Measurements from ENCODE around the gene ADAMTS6. TPM values are rescaled to one million over a fixed set of nuclear protein-coding genes. Genes with fewer than 3 reads are reported as not detected.
A peak's percentile ranks its signal among the peaks of the same experiment; 100 is the strongest.

Gene ADAMTS6
- total and polyA plus RNA-seq, 3 experiments from 2014 or later: 0.23 to 1.2 (median 0.93) TPM

DNA sequence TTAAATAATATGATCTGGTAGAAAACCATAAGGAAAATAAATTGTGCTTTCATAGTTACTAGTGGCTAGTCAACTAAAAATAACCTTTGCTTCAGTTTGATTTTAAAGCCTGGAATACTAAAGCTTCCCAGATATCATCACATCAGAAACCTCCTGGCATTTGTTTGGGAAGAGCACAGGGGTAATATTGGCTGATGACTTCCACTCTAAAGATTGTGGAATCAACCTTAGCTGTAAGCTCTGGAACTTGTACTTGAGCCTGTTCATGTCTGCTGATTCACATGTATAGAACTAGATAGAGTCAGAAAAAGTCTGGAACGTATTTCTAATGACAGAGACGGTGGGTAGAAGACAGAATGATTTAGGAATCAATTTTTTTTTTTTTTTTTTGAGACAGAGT is 367.9 kb downstream of the ADAMTS6 start:
- Histone ChIP-seq H3K9me3 (ENCODE audit: low read length) (no peaks in the 10 kb centered on the region), H3K4me1 (ENCODE audit: insufficient read depth, low read length) (no peaks in the 10 kb centered on the region), H3K36me3 (ENCODE audit: insufficient read depth, low read length) (no peaks in the 10 kb centered on the region), H3K27ac (ENCODE audit: low read depth, low read length) (no peak overlapping the region), H3K27me3 (ENCODE audit: insufficient read depth, low read length, poor library complexity, severe bottlenecking) (no peaks in the 10 kb centered on the region), H3K4me3 (ENCODE audit: low read length) (no peak overlapping the region)
- Mint-ChIP-seq H3K9me3 (peaks cover 0 to 10% (median 6%) of the 10 kb centered on the region in 5 donors), H3K27me3 (peaks cover 2 to 22% of the 10 kb centered on the region in 2 donors), H3K4me3 (no peak overlapping the region), H3K36me3 (peaks cover 0 to 12% (median 0%) of the 10 kb centered on the region in 3 donors), H3K27ac (no peak overlapping the region), H3K4me1 (no peaks in the 10 kb centered on the region)
- POLR2A ChIA-PET: no interaction called here
- CTCF ChIA-PET: no interaction called here
- no peak for DNase-seq

DNA sequence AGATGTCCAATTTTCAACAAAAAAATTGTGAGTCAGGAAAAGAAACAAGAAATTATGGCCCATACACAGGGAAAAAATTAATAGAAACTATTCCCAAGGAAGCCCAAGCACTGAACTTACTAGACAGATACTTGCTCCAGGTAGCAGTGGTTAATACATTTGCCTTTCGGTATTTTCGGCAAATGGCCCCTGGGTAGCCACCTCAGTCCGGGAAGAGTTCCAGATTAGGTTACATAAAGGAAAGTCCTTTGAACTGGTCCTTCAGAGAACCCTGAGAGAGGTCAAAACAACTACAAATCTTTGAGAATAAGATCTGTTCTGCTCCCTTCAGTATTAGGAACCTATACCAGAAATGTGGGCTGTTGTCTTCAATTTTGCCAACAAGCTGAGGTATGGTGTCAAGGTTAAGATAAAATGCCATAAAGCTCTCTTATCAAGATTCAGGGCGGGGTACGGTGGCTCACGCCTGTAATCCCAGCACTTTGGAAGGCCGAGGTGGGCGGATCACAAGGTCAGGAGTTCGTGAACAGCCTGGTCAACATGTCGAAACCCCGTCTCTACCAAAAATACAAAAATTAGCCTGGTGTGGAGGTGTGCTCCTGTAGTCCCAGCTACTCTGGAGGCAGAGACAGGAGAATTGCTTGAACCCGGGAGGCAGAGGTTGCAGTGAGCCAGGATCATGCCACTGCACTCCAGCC is 369.6 kb downstream of the ADAMTS6 start:
- CTCF ChIA-PET: interaction anchor here (0.9 kb wide), 1 partner anchor 9 kb away, joined by 3 read pairs; no protein-coding TSS in a partner anchor
- H3K36me3 Mint-ChIP-seq: peaks cover 0 to 3% (median 2%) of the 10 kb centered on the region in 3 donors
- no peak overlapping the region for H3K4me3 ChIP-seq (ENCODE audit: low read length)

DNA sequence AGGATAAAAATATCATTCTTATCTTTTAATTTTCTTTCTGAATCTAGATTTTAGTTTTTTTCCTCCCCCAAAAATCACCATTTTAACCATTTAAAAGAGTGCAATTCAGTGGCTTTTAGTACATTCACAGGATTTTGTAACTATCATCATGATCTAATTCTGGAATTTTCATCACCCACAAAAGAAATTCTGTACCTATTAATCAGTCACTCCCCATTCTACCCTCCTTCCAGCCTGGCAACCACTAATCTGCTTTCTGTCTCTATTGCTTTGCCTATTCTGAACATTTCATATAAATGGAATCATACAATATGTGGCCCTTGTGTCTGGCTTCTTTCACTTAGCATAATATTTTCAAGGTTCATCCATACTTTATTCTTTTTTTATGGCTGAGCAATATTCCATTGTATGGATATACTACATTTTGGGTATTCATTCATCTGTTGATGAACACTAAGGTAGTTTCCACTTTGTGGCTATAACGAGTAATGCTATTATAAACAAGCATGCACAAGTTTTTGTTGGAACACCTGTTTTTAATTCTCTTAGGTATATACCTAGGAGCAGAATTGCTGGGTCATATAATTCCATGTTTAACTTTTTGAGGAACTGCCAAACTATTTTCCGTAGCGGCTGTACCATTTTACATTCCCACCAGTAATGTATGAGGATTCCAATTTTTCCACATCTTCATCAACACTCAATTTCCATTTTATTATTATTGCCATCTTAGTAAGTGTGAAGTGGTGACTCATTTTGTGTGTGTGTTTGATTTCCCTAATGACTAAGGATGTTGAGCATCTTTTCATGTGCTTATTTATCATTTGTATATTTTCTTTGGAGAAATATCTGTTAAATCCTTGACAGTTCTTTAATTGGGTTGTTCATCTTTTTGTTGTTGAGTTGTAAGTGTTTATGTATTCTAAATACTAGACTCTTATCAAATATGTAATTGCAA is 372.7 kb downstream of the ADAMTS6 start:
- Histone ChIP-seq H3K36me3 (ENCODE audit: insufficient read depth, low read length) (no peaks in the 10 kb centered on the region), H3K27ac (ENCODE audit: low read depth, low read length) (no peak overlapping the region), H3K4me3 (ENCODE audit: low read length) (no peak overlapping the region), H3K4me1 (ENCODE audit: insufficient read depth, low read length) (peaks cover 15% of the 10 kb centered on the region), H3K27me3 (ENCODE audit: insufficient read depth, low read length, poor library complexity, severe bottlenecking) (no peaks in the 10 kb centered on the region), H3K9me3 (ENCODE audit: low read length) (no peaks in the 10 kb centered on the region)
- Mint-ChIP-seq H3K27ac (no peak overlapping the region), H3K27me3 (peaks cover 0 to 16% of the 10 kb centered on the region in 2 donors), H3K4me1 (peaks cover 14 to 16% (median 15%) of the 10 kb centered on the region in 3 donors), H3K9me3 (no peaks in the 10 kb centered on the region), H3K4me3 (no peak overlapping the region), H3K36me3 (peaks cover 0 to 3% (median 0%) of the 10 kb centered on the region in 3 donors)
- ChIA-PET CTCF (no interaction called here), POLR2A (no interaction called here)
- no peak for DNase-seq

More for the DNA sequence above, 369.6 kb downstream of the ADAMTS6 start:
- Histone ChIP-seq H3K27me3 (ENCODE audit: insufficient read depth, low read length, poor library complexity, severe bottlenecking) (no peaks in the 10 kb centered on the region), H3K4me1 (ENCODE audit: insufficient read depth, low read length) (no peaks in the 10 kb centered on the region), H3K9me3 (ENCODE audit: low read length) (no peaks in the 10 kb centered on the region), H3K27ac (ENCODE audit: low read depth, low read length) (no peak overlapping the region), H3K36me3 (ENCODE audit: insufficient read depth, low read length) (no peaks in the 10 kb centered on the region)
- H3K27me3 Mint-ChIP-seq: peaks cover 2 to 16% of the 10 kb centered on the region in 2 donors
- H3K27ac Mint-ChIP-seq: no peak overlapping the region
- DNase-seq: no peak
- H3K4me1 Mint-ChIP-seq: no peaks in the 10 kb centered on the region
- peaks cover 0 to 2% (median 0%) of the 10 kb centered on the region in 5 donors for H3K9me3 Mint-ChIP-seq
- no peak overlapping the region for H3K4me3 Mint-ChIP-seq
- POLR2A ChIA-PET: no interaction called here

DNA sequence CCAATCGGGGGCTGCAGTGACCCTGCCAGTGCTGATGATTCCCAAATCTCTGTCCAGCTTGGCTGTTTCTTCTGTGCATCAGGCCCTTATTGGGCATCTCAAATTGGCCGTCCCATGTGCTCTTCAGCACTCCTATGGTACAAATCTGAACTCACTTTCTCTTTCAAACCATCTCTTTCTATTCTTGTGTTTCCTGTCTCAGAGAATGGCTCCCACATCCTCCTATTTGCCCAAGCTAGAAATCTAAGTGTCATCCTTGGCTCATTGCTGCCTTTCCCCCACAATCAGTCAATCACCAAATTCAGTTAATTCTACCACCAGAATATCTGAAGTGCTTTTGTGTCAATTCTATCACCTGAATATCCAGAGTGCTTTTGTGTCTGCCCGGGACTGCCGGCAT is 376.4 kb downstream of the ADAMTS6 start:
- Mint-ChIP-seq H3K9me3 (no peaks in the 10 kb centered on the region), H3K4me1 (peaks cover 30 to 33% (median 32%) of the 10 kb centered on the region in 3 donors), H3K4me3 (peak overlapping the region in 6 of 7 donors; percentile 5 to 79 (median 34)), H3K36me3 (peaks cover 0 to 3% (median 2%) of the 10 kb centered on the region in 3 donors), H3K27ac (peak overlapping the region in 6 of 8 donors; percentile 14 to 91 (median 72)), H3K27me3 (peaks cover 0 to 1% of the 10 kb centered on the region in 2 donors)
- DNase-seq: no peak
- H3K36me3 ChIP-seq (ENCODE audit: insufficient read depth, low read length): no peaks in the 10 kb centered on the region
- no peaks in the 10 kb centered on the region for H3K27me3 ChIP-seq (ENCODE audit: insufficient read depth, low read length, poor library complexity, severe bottlenecking)
- ChIA-PET CTCF (no interaction called here), POLR2A (interaction anchor here (1.4 kb wide), 1 partner anchor 377 kb away, joined by 4 read pairs; no protein-coding TSS in a partner anchor)
- H3K9me3 ChIP-seq (ENCODE audit: low read length): no peaks in the 10 kb centered on the region
- no peak overlapping the region for H3K27ac ChIP-seq (ENCODE audit: low read depth, low read length)
- H3K4me1 ChIP-seq (ENCODE audit: insufficient read depth, low read length): peaks cover 22% of the 10 kb centered on the region
- H3K4me3 ChIP-seq (ENCODE audit: low read length): no peak overlapping the region

DNA sequence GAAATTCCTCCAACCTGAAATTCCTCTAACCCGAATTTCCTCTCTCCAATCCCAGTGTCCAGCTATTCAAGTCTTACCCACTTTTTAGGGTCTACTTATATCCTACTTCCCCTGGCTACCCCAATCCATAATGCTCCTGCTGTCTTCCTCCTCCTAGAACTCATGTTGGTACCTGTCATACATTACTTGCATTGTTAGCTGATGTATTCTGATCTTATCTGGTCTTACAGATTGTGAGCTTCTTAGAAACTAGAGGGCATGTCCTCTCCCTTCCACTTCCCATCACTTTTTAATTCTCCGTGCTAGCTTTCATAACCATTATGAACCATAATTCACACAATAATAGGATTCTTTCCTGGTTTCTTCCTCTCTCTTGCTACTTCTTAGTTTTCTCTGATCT is 376.9 kb downstream of the ADAMTS6 start:
- H3K4me3 Mint-ChIP-seq: peak overlapping the region in 5 of 7 donors; percentile 5 to 79 (median 63)
- H3K36me3 Mint-ChIP-seq: peaks cover 0 to 3% (median 2%) of the 10 kb centered on the region in 3 donors
- DNase-seq: no peak
- no peaks in the 10 kb centered on the region for H3K9me3 ChIP-seq (ENCODE audit: low read length)
- no peaks in the 10 kb centered on the region for H3K9me3 Mint-ChIP-seq
- peaks cover 22% of the 10 kb centered on the region for H3K4me1 ChIP-seq (ENCODE audit: insufficient read depth, low read length)
- H3K27ac Mint-ChIP-seq: peak overlapping the region in 6 of 8 donors; percentile 14 to 91 (median 72)
- no peaks in the 10 kb centered on the region for H3K27me3 ChIP-seq (ENCODE audit: insufficient read depth, low read length, poor library complexity, severe bottlenecking)
- H3K27ac ChIP-seq (ENCODE audit: low read depth, low read length): no peak overlapping the region
- no peaks in the 10 kb centered on the region for H3K27me3 Mint-ChIP-seq
- H3K4me1 Mint-ChIP-seq: peaks cover 30 to 33% (median 32%) of the 10 kb centered on the region in 3 donors
- no peak overlapping the region for H3K4me3 ChIP-seq (ENCODE audit: low read length)
- ChIA-PET CTCF (no interaction called here), POLR2A (interaction anchor here (1.4 kb wide), 1 partner anchor 378 kb away, joined by 4 read pairs; no protein-coding TSS in a partner anchor)
- H3K36me3 ChIP-seq (ENCODE audit: insufficient read depth, low read length): no peaks in the 10 kb centered on the region

DNA sequence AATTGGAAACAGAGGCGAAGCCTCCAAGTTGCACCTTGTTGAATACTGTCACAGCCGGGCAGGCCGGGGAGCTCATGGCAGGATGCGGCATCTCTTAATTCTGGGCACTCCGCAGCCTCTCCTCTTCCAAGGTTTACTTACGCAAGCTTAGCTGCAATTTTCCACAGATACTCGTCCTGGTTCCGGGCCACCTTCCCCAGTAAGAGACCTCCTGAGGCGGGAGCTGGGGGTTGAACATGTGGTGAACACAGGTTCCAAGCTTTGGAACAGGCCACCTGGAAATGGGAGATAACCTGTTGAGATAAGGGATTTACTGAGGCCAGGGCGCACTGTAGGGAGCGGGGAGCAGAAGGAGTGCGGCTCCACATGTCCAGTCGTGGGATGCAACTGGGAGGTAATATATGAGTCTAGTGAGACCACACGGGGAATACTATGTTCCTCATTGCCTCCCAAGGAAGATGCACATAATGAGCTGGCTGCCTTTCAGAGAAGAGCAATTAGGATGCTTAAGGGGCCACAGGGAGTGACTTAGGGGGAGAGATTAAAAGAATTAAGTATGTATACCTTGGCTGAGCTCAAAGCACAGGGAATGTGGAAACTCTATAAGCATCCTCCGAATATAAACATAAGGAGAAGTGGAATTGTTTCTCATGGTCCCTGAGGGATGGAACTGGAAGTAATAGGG is 377.8 kb downstream of the ADAMTS6 start:
- Mint-ChIP-seq H3K27ac (peak overlapping the region; percentile 51 to 97 (median 92)), H3K36me3 (peaks cover 0 to 3% (median 2%) of the 10 kb centered on the region in 3 donors), H3K4me3 (peak overlapping the region; percentile 67 to 92 (median 82)), H3K4me1 (peaks cover 30 to 33% (median 32%) of the 10 kb centered on the region in 3 donors), H3K27me3 (no peaks in the 10 kb centered on the region), H3K9me3 (no peaks in the 10 kb centered on the region)
- H3K4me1 ChIP-seq (ENCODE audit: insufficient read depth, low read length): peaks cover 22% of the 10 kb centered on the region
- peak overlapping the region; percentile 73 for H3K27ac ChIP-seq (ENCODE audit: low read depth, low read length)
- ChIA-PET CTCF (interaction anchor here (0.6 to 5.9 kb wide), 12 partner anchors 8 to 459 kb away, joined by 3 to 38 read pairs (median 4); partner anchors contain the start of genes ADAMTS6, CENPK and PPWD1), POLR2A (interaction anchor here (1.0 to 1.9 kb wide), 5 partner anchors 17 to 459 kb away, joined by 5 to 14 read pairs (median 8); partner anchors contain the start of genes ADAMTS6, CENPK, CWC27 and PPWD1)
- no peaks in the 10 kb centered on the region for H3K36me3 ChIP-seq (ENCODE audit: insufficient read depth, low read length)
- peak overlapping the region; percentile 57 for H3K4me3 ChIP-seq (ENCODE audit: low read length)
- no peak for DNase-seq
- no peaks in the 10 kb centered on the region for H3K9me3 ChIP-seq (ENCODE audit: low read length)
- H3K27me3 ChIP-seq (ENCODE audit: insufficient read depth, low read length, poor library complexity, severe bottlenecking): no peaks in the 10 kb centered on the region

- ChIA-PET CTCF (interaction anchor here (0.8 to 5.9 kb wide), 11 partner anchors 9 to 460 kb away, joined by 3 to 38 read pairs (median 4); partner anchors contain the start of genes ADAMTS6, CENPK and PPWD1), POLR2A (interaction anchor here (1.0 to 1.9 kb wide), 5 partner anchors 18 to 460 kb away, joined by 5 to 14 read pairs (median 8); partner anchors contain the start of genes ADAMTS6, CENPK, CWC27 and PPWD1)
These were observed 378.6 kb downstream of the ADAMTS6 start for GRCh38 chr5:65102976-65103711.

More at GRCh38 chr5:65102976-65103711, 378.6 kb downstream of the ADAMTS6 start:
- peak; percentile 14 to 79 (median 67) for DNase-seq
- Histone ChIP-seq H3K9me3 (ENCODE audit: low read length) (no peaks in the 10 kb centered on the region), H3K27ac (ENCODE audit: low read depth, low read length) (peak overlapping the region; percentile 73), H3K4me3 (ENCODE audit: low read length) (peak overlapping the region; percentile 57), H3K27me3 (ENCODE audit: insufficient read depth, low read length, poor library complexity, severe bottlenecking) (no peaks in the 10 kb centered on the region), H3K4me1 (ENCODE audit: insufficient read depth, low read length) (peaks cover 22% of the 10 kb centered on the region), H3K36me3 (ENCODE audit: insufficient read depth, low read length) (no peaks in the 10 kb centered on the region)
- Mint-ChIP-seq H3K27ac (peak overlapping the region; percentile 51 to 97 (median 94)), H3K36me3 (peaks cover 0 to 3% (median 2%) of the 10 kb centered on the region in 3 donors), H3K4me1 (peaks cover 30 to 33% (median 32%) of the 10 kb centered on the region in 3 donors), H3K4me3 (peak overlapping the region; percentile 84 to 95 (median 86)), H3K9me3 (no peaks in the 10 kb centered on the region), H3K27me3 (no peaks in the 10 kb centered on the region)

All from CD8-positive, alpha-beta memory T cell (primary cell).